ENCODE measurements around the gene ITPA. TPM values are rescaled to one million over a fixed set of nuclear protein-coding genes. Genes with fewer than 3 reads are reported as not detected.

The ITPA gene
- total and polyA plus RNA-seq, 2 of the 8 experiments (the other 6 are each of a cell fraction or from before 2014, with no cell fraction given): 88.2 to 94.0 TPM

DNA sequence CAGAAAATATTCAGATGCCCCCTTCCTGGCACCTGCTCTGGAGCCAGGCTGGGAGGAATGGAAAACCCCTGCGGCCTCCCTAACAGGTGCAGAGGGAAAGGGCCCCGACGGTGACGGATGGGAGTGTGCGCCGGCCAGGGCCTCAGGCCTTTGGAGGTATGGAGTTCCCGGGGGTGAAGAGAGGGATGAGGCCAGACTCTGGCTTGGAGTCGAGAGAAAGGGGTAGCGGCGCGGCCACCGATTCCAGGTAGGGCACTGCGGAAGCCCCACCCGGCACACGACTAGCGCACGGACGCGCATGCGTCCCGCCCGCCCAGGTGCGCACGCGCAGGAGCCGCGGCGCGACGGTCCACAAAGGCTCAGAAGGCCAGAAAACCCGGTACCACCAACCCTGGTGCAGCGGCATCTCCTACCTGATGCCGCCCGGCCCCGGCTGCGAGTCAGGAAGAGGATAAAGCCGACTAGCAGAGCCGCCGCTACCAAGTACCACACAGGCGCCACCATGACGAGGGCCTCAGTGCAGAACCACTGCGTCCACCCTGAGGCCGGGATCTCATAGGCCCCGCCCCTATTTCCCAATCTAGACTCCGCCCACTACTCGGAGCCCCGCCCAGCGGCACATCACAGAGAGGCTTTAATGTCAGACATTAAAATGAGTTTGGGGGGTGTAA is 5.0 kb upstream of the ITPA start, which contains the start of gene DDRGK1:
Gene DDRGK1 (minus strand): TSS at position 559 of the 671 bp plus-strand sequence. CDS start 55 bp downstream, at position 504.
- Histone ChIP-seq H2BK20ac (ENCODE audit: low read length) (no peak within 1 kb of the TSS), H3K4me3 (ENCODE audit: extremely low read depth in 1 of 4, insufficient read depth in 2 of 4, low read depth in 3 of 4, low read length in 4 of 4) (peak within 1 kb of the TSS; percentile 83 to 93 (median 88)), H3K4ac (replicated peaks; ENCODE audit: insufficient read length, low read depth, low read length) (peak within 1 kb of the TSS; percentile 99), H3K9ac (replicated peaks in 1 of 4; ENCODE audit: extremely low read depth in 1 of 4, low read depth in 3 of 4, low read length in 3 of 4) (peak within 1 kb of the TSS; percentile 52 to 91 (median 85)), H4K8ac (ENCODE audit: extremely low read depth, insufficient read depth, low read length) (peak within 1 kb of the TSS; percentile 97), H3K23me2 (ENCODE audit: low read depth, low read length) (peaks cover 5% of the 10 kb centered on the region), H3K18ac (ENCODE audit: extremely low read depth, low read length) (peak within 1 kb of the TSS; percentile 88; the same call in 1 of the 2 replicates), H2BK12ac (ENCODE audit: low read depth, low read length) (no peak within 1 kb of the TSS), H3K79me1 (ENCODE audit: low read depth, low read length) (peaks cover 10% of the 10 kb centered on the region), H3K27ac (ENCODE audit: low read depth, low read length) (peak within 1 kb of the TSS; percentile 77; the same call in 1 of the 2 replicates), H3K27me3 (replicated peaks in 1 of 4; ENCODE audit: control insufficient read depth in 3 of 4, extremely low read depth in 1 of 4, insufficient read depth in 3 of 4, low read length in 3 of 4) (no peaks in the 10 kb centered on the region), H4K91ac (replicated peaks; ENCODE audit: insufficient read length, low read length) (peak within 1 kb of the TSS; percentile 65), H2AK5ac (ENCODE audit: low read depth, low read length) (no peak within 1 kb of the TSS; the same call in 1 of the 2 replicates), H3K9me3 (ENCODE audit: insufficient read depth in 2 of 2, low read depth in 1 of 2, low read length in 1 of 2) (no peaks in the 10 kb centered on the region), H4K5ac (ENCODE audit: insufficient read length, low read depth, low read length) (peak within 1 kb of the TSS; percentile 100), H3K36me3 (ENCODE audit: control insufficient read depth in 2 of 4, insufficient read depth in 4 of 4, low read length in 3 of 4) (peaks cover 11 to 22% (median 13%) of the 10 kb centered on the region in 4 experiments; a peak in 7 of 8 replicates), H3K4me1 (replicated peaks in 1 of 4; ENCODE audit: control insufficient read depth in 3 of 4, insufficient read depth in 4 of 4, low read length in 3 of 4) (peaks cover 0 to 8% (median 6%) of the 10 kb centered on the region in 4 experiments; a peak in 6 of 7 replicates), H3K23ac (ENCODE audit: insufficient read length) (no peak within 1 kb of the TSS), H2BK120ac (replicated peaks; ENCODE audit: low read depth, low read length) (no peak within 1 kb of the TSS), H3K79me2 (ENCODE audit: control insufficient read depth in 1 of 2, insufficient read depth in 2 of 2, low read length in 2 of 2) (peaks cover 4 to 26% of the 10 kb centered on the region in 2 experiments; a peak in 2 of 4 replicates), H3K56ac (replicated peaks; ENCODE audit: insufficient read length, low read depth, low read length) (peak within 1 kb of the TSS; percentile 96), H2BK5ac (ENCODE audit: low read depth, low read length) (peak within 1 kb of the TSS; percentile 92), H4K20me1 (replicated peaks in 1 of 2; ENCODE audit: control insufficient read depth in 1 of 2, insufficient read depth in 2 of 2, low read length in 2 of 2) (peaks cover 0 to 4% of the 10 kb centered on the region in 2 experiments), H2BK15ac (ENCODE audit: low read length) (no peak within 1 kb of the TSS), H2AFZ (ENCODE audit: low read length) (peak within 1 kb of the TSS; percentile 70; the same call in 1 of the 2 replicates), H3K4me2 (ENCODE audit: insufficient read depth in 1 of 2, low read depth in 2 of 2, low read length in 2 of 2) (peak within 1 kb of the TSS; percentile 94 to 99), H3K14ac (ENCODE audit: insufficient read length) (peak within 1 kb of the TSS; percentile 68)
- WGBS, 2 experiments (ENCODE audit: extremely low coverage in 1 of 2, insufficient coverage in 1 of 2, insufficient read length in 1 of 2, insufficient replicate concordance in 2 of 2, low coverage in 1 of 2, low lambda C conversion rate in 2 of 2, missing lambda C conversion rate in 1 of 2): 1% methylated on average over 44 of the region's 48 CpGs; no CpG with 5 or more reads in 1 of the 2 experiments
- ChIA-PET POLR2A (ENCODE audit: partially characterized antibody) (interaction anchor here (1.0 to 1.7 kb wide), 6 partner anchors 14 to 542 kb away, joined by 3 to 8 read pairs (median 3); no protein-coding TSS in a partner anchor), CTCF (ENCODE audit: partially characterized antibody) (interaction anchor here (1.0 to 1.1 kb wide), 3 partner anchors 15 to 73 kb away, joined by 3 to 4 read pairs (median 3); no protein-coding TSS in a partner anchor)
- DNase-seq (ENCODE audit: low read depth in 1 of 2, low spot score in 2 of 2) (peak in 1 of 2 experiments; percentile 97), FAIRE-seq (no peak)
- TF ChIP-seq RBBP5 (IDR thresholded peaks at IDR 0.05; ENCODE audit: borderline replicate concordance, low read depth, low read length) (peak; percentile 39; the same call in 1 of the 2 replicates), SIN3A (conservative IDR thresholded peaks at IDR 0.05 in 1 of 2, IDR thresholded peaks at IDR 0.05 in 1 of 2; ENCODE audit: low read depth in 1 of 2, low read length in 2 of 2) (0 out of 4 replicates have a peak, but pooled peaks of 1 of the 2 experiments have one; percentile 15), GTF2F1 (IDR thresholded peaks at IDR 0.05; ENCODE audit: borderline replicate concordance, low read depth, low read length) (no peak), BRCA1 (IDR thresholded peaks at IDR 0.05; ENCODE audit: low read depth, low read length) (no peak), ASH2L (IDR thresholded peaks at IDR 0.05; ENCODE audit: low read length) (peak; percentile 87), CREB1 (IDR thresholded peaks at IDR 0.05) (peak; percentile 60), TEAD4 (IDR thresholded peaks at IDR 0.05; ENCODE audit: low read depth, low read length) (no peak), SP2 (IDR thresholded peaks at IDR 0.05; ENCODE audit: low read length) (no peak)
- TF ChIP-seq, protein P1, sequence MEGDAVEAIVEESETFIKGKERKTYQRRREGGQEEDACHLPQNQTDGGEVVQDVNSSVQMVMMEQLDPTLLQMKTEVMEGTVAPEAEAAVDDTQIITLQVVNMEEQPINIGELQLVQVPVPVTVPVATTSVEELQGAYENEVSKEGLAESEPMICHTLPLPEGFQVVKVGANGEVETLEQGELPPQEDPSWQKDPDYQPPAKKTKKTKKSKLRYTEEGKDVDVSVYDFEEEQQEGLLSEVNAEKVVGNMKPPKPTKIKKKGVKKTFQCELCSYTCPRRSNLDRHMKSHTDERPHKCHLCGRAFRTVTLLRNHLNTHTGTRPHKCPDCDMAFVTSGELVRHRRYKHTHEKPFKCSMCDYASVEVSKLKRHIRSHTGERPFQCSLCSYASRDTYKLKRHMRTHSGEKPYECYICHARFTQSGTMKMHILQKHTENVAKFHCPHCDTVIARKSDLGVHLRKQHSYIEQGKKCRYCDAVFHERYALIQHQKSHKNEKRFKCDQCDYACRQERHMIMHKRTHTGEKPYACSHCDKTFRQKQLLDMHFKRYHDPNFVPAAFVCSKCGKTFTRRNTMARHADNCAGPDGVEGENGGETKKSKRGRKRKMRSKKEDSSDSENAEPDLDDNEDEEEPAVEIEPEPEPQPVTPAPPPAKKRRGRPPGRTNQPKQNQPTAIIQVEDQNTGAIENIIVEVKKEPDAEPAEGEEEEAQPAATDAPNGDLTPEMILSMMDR (IDR thresholded peaks at IDR 0.05; ENCODE audit: control extremely low read depth in 1 of 3, insufficient read depth in 1 of 3, low read depth in 1 of 3, low read length in 3 of 3): no peak; a peak in 1 of 4 replicates
